NOMO-1 (cell line): ENCODE results near the gene EVC.

Experiments used
- DNase-seq, 2 experiments: peaks; one replicate each; lab custom pipeline; 2025; ENCODE audit not compliant: unreplicated experiment in 2 of 2; lab: John Stamatoyannopoulos, UW

The EVC gene

GRCh38 chr4:5753766-5754528 is 42.9 kb downstream of the EVC start:
- DNase-seq, result no peak

GRCh38 chr4:5754529-5754881 is 43.5 kb downstream of the EVC start:
- no peak for DNase-seq

GRCh38 chr4:5755161-5755560 is 44.2 kb downstream of the EVC start:
- no peak for DNase-seq

- DNase-seq, result no peak
Observed at GRCh38 chr4:5755679-5756078, 44.7 kb downstream of the EVC start.

GRCh38 chr4:5756271-5756670 is 45.3 kb downstream of the EVC start:
- DNase-seq, result no peak

- no peak for DNase-seq
Observed at GRCh38 chr4:5757091-5757490, 46.1 kb downstream of the EVC start.

GRCh38 chr4:5757536-5757935 is 46.5 kb downstream of the EVC start:
- no peak for DNase-seq

GRCh38 chr4:5757954-5758353 is 47.0 kb downstream of the EVC start:
- no peak for DNase-seq

GRCh38 chr4:5758741-5759140 is 47.7 kb downstream of the EVC start:
- DNase-seq, result no peak

GRCh38 chr4:5759236-5760075 is 48.5 kb downstream of the EVC start:
- DNase-seq, result no peak

- DNase-seq, result no peak
Observed at GRCh38 chr4:5760246-5760645, 49.2 kb downstream of the EVC start.

- no peak for DNase-seq
Observed at GRCh38 chr4:5760936-5761480, 50.0 kb downstream of the EVC start.

- DNase-seq, result no peak
Observed at GRCh38 chr4:5770051-5770450, 59.0 kb downstream of the EVC start.

- no peak for DNase-seq
Observed at GRCh38 chr4:5772528-5773270, 61.7 kb downstream of the EVC start.

- no peak for DNase-seq
Observed at GRCh38 chr4:5773271-5773555, 62.2 kb downstream of the EVC start.

- no peak for DNase-seq
Observed at GRCh38 chr4:5774416-5775036, 63.5 kb downstream of the EVC start.

GRCh38 chr4:5776510-5776909 is 65.5 kb downstream of the EVC start:
- DNase-seq, result no peak

GRCh38 chr4:5780831-5781480 is 70.0 kb downstream of the EVC start:
- DNase-seq, result no peak

- no peak for DNase-seq
Observed at GRCh38 chr4:5781691-5782090, 70.7 kb downstream of the EVC start.

GRCh38 chr4:5782829-5783476 is 72.0 kb downstream of the EVC start:
- DNase-seq, result no peak
